HG02973 (cell line): ENCODE measurements around the gene CDC27.
"Not testable (repeated sequence)": the region's sequence is repeated elsewhere in the genome, so short reads cannot be mapped to it uniquely, and the experiment has no call there.

Source experiments
- ATAC-seq: cut with Tn5 transposase; IDR thresholded peaks from one replicate; pipeline ENCODE4 v1.9.1; 2021; ENCODE audit warnings: moderate library complexity; ENCODE audit not compliant: unreplicated experiment

CDC27 gene

GRCh38 chr17:47220531-47220999, 31.5 kb upstream of the CDC27 start:
- no peak for ATAC-seq

- ATAC-seq, result no peak
These were observed 30.8 kb upstream of the CDC27 start for GRCh38 chr17:47219621-47220475.

GRCh38 chr17:47218896-47219430, 29.9 kb upstream of the CDC27 start:
- ATAC-seq, result no peak

- ATAC-seq, result not testable (repeated sequence)
These were observed 28.2 kb upstream of the CDC27 start for GRCh38 chr17:47217279-47217678.

GRCh38 chr17:47216821-47217220, 27.7 kb upstream of the CDC27 start:
- not testable (repeated sequence) for ATAC-seq

GRCh38 chr17:47214931-47215330, 25.8 kb upstream of the CDC27 start:
- no peak for ATAC-seq

- ATAC-seq, result no peak
These were observed 24.4 kb upstream of the CDC27 start for GRCh38 chr17:47213540-47213939.

- ATAC-seq, result no peak
These were observed 23.4 kb upstream of the CDC27 start for GRCh38 chr17:47212458-47212857.

- ATAC-seq, result no peak
These were observed 21.7 kb upstream of the CDC27 start for GRCh38 chr17:47210779-47211178.

GRCh38 chr17:47210105-47210504, 21.0 kb upstream of the CDC27 start:
- ATAC-seq, result no peak

- ATAC-seq, result no peak
These were observed 20.4 kb upstream of the CDC27 start for GRCh38 chr17:47209499-47209898.

- ATAC-seq, result no peak
These were observed 19.8 kb upstream of the CDC27 start, which contains the start of gene MYL4 for GRCh38 chr17:47208744-47209488. TSS of gene MYL4 (plus strand) at chr17:47209348. CDS start at chr17:47209423, 75 bp downstream.

GRCh38 chr17:47207143-47208067, 18.3 kb upstream of the CDC27 start:
- ATAC-seq, result no peak

GRCh38 chr17:47205419-47205963, 16.4 kb upstream of the CDC27 start:
- ATAC-seq, result peak; percentile 63

GRCh38 chr17:47204722-47205418, 15.8 kb upstream of the CDC27 start:
- ATAC-seq, result peak; percentile 41

GRCh38 chr17:47203984-47204721, 15.1 kb upstream of the CDC27 start:
- ATAC-seq, result no peak

- ATAC-seq, result no peak
These were observed 12.1 kb upstream of the CDC27 start for GRCh38 chr17:47201166-47201565.

- ATAC-seq, result no peak
These were observed 11.2 kb upstream of the CDC27 start for GRCh38 chr17:47200325-47200664.
